ENCODE results near the gene THSD4. TPM values are rescaled to one million over a fixed set of nuclear protein-coding genes. Genes with fewer than 3 reads are reported as not detected.

The THSD4 gene
- total and polyA plus RNA-seq, 2 of the 4 experiments (the other 2 are of a cell fraction) = 25.5 to 31.1 TPM

DNA sequence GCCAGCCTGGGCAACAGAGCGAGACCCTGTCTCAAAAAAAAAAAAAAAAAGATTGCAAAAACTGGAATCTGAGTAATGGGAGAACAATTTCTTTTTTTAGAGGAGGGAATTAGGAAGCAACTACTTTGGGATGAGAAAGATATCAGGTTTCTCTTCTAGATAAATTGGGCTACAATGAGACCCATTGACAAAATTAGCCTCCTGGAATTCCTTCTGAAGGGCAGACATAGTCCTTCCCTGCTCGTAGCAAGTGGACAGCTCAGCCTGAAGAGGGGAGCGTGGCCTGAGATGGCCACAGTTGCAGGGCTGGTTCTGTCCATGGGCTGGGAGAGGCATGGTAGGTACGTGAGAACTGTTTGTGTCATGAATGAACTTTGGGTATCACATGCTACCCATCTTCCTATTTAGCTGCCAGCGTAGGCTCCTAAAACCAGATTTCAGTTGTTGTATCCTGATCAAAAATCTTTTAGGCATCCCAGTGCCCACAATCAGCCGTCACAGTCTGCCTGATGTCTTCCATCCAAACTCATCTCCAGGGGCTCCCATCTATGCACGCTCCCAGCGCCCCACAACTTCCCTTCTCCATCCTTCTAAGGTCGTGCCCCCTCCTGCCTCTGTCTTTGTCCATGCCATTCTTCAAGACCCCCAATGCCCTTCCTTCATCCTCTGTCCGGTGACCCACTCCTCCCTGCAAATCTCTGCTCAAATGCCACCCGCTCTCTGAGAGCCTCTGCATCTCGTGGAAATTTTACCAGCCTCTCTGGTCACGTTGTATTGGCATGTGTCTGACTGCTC lies 603.0 kb downstream of the THSD4 start:
- BruUV-seq (replicated peaks) = no TSS peak
- H2AK9ac ChIP-seq (replicated peaks; ENCODE audit: low read depth, low read length, poor library complexity) = no peak overlapping the region
- no peak overlapping the region for H2BK5ac ChIP-seq (ENCODE audit: low read depth, low read length, poor library complexity, severe bottlenecking)
- H3K27me3 ChIP-seq (ENCODE audit: control insufficient read depth, insufficient read depth, low read length) = no peaks in the 10 kb centered on the region
- intact Hi-C loops (cut with micrococcal nuclease) = no loop called here
- no peak for ATAC-seq (ENCODE audit: low read depth)
- no peak overlapping the region for H3K27ac ChIP-seq (ENCODE audit: insufficient read depth, low read length)
- peaks cover 3 to 4% of the 10 kb centered on the region in 2 experiments; a peak in 1 of 4 replicates for H3K79me1 ChIP-seq (ENCODE audit: low read depth in 1 of 2, low read length in 2 of 2)
- CTCF ChIA-PET = interaction anchor here (0.7 to 1.5 kb wide), 2 partner anchors 34 to 344 kb away, joined by 3 to 4 read pairs; no protein-coding TSS in a partner anchor
- dilution Hi-C loops (cut with HindIII; ENCODE audit: low sequenced_read_pairs, unreplicated experiment) = no loop called here
- H3K9me1 ChIP-seq (ENCODE audit: insufficient read depth, low read length) = peaks cover 13% of the 10 kb centered on the region
- 77% methylated on average over 7 of the region's 13 CpGs; no CpG with 5 or more reads in 1 of the 2 experiments for WGBS, 2 experiments (ENCODE audit: extremely low coverage in 2 of 2, insufficient read length in 1 of 2)
- H3K14ac ChIP-seq (replicated peaks; ENCODE audit: low read depth, low read length) = no peak overlapping the region
- H2AK5ac ChIP-seq (ENCODE audit: low read depth, low read length) = no peak overlapping the region
- no peaks in the 10 kb centered on the region for H3K9me3 ChIP-seq (ENCODE audit: control insufficient read depth, insufficient read depth, low read length)
- no peak overlapping the region for H3K4me3 ChIP-seq (ENCODE audit: insufficient read depth, low read depth, low read length)
- no peak overlapping the region for H2BK20ac ChIP-seq (ENCODE audit: low read depth, low read length)
- H4K8ac ChIP-seq (ENCODE audit: low read depth in 2 of 2, low read length in 2 of 2) = no peak overlapping the region
- no peak overlapping the region for H3K9ac ChIP-seq (ENCODE audit: low read depth, low read length)
- 0 out of 2 replicates have a peak, but pooled peaks cover 3% of the 10 kb centered on the region for H4K20me1 ChIP-seq (ENCODE audit: insufficient read depth, low read length)
- no peak overlapping the region for H4K91ac ChIP-seq (ENCODE audit: insufficient read depth, low read depth, low read length)
- in situ Hi-C loops (cut with MboI; ENCODE audit: low sequenced_read_pairs) = no loop called here
- no peak overlapping the region for H3K4me2 ChIP-seq (ENCODE audit: low read depth, low read length)
- no peak overlapping the region for H3K23ac ChIP-seq (ENCODE audit: low read depth, low read length)
- H3K36me3 ChIP-seq (ENCODE audit: control insufficient read depth, insufficient read depth, low read length) = no peaks in the 10 kb centered on the region
- POLR2A ChIA-PET (ENCODE audit: unreplicated experiment) = no interaction called here
- DNase-seq = no peak
- H3K56ac ChIP-seq (ENCODE audit: extremely low read depth, insufficient read depth, low read length) = no peak overlapping the region
- H3K18ac ChIP-seq (ENCODE audit: low read depth, low read length) = no peak overlapping the region
- H4K5ac ChIP-seq (ENCODE audit: low read depth, low read length) = no peak overlapping the region
- H2BK15ac ChIP-seq (ENCODE audit: low read depth, low read length) = no peak overlapping the region
- H2AFZ ChIP-seq (replicated peaks; ENCODE audit: low read length, poor library complexity) = no peak overlapping the region
- no peak overlapping the region for H2BK120ac ChIP-seq (ENCODE audit: low read depth, low read length)
- no peak overlapping the region for H3K4ac ChIP-seq (ENCODE audit: low read depth, low read length)
- peaks cover 13% of the 10 kb centered on the region for H3K4me1 ChIP-seq (ENCODE audit: control insufficient read depth, insufficient read depth, low read length)
- TF ChIP-seq, protein P1, sequence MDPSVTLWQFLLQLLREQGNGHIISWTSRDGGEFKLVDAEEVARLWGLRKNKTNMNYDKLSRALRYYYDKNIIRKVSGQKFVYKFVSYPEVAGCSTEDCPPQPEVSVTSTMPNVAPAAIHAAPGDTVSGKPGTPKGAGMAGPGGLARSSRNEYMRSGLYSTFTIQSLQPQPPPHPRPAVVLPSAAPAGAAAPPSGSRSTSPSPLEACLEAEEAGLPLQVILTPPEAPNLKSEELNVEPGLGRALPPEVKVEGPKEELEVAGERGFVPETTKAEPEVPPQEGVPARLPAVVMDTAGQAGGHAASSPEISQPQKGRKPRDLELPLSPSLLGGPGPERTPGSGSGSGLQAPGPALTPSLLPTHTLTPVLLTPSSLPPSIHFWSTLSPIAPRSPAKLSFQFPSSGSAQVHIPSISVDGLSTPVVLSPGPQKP (IDR thresholded peaks at IDR 0.05; ENCODE audit: borderline replicate concordance, low read depth, low read length) = no peak
- TF ChIP-seq CEBPB (IDR thresholded peaks at IDR 0.05; ENCODE audit: low read depth, low read length) (no peak), MAZ (IDR thresholded peaks at IDR 0.05; ENCODE audit: borderline replicate concordance, low read depth, low read length) (no peak), POLR2A (IDR thresholded peaks at IDR 0.05; ENCODE audit: low read depth, low read length) (no peak), RCOR1 (IDR thresholded peaks at IDR 0.05; ENCODE audit: insufficient replicate concordance, low read length) (no peak), BHLHE40 (IDR thresholded peaks at IDR 0.05; ENCODE audit: low read depth, low read length) (no peak), RAD21 (IDR thresholded peaks at IDR 0.05; ENCODE audit: low read length) (no peak), CHD1 (IDR thresholded peaks at IDR 0.05; ENCODE audit: low read depth, low read length) (no peak), SMC3 (IDR thresholded peaks at IDR 0.05; ENCODE audit: low read depth, low read length) (no peak), FOS (IDR thresholded peaks at IDR 0.05; ENCODE audit: low read depth, low read length) (no peak), MAFK (IDR thresholded peaks at IDR 0.05; ENCODE audit: low read depth, low read length) (no peak), MXI1 (IDR thresholded peaks at IDR 0.05; ENCODE audit: borderline replicate concordance, low read depth, low read length) (no peak), RFX5 (IDR thresholded peaks at IDR 0.05; ENCODE audit: low read depth, low read length) (no peak)
- TF ChIP-seq, protein P2, sequence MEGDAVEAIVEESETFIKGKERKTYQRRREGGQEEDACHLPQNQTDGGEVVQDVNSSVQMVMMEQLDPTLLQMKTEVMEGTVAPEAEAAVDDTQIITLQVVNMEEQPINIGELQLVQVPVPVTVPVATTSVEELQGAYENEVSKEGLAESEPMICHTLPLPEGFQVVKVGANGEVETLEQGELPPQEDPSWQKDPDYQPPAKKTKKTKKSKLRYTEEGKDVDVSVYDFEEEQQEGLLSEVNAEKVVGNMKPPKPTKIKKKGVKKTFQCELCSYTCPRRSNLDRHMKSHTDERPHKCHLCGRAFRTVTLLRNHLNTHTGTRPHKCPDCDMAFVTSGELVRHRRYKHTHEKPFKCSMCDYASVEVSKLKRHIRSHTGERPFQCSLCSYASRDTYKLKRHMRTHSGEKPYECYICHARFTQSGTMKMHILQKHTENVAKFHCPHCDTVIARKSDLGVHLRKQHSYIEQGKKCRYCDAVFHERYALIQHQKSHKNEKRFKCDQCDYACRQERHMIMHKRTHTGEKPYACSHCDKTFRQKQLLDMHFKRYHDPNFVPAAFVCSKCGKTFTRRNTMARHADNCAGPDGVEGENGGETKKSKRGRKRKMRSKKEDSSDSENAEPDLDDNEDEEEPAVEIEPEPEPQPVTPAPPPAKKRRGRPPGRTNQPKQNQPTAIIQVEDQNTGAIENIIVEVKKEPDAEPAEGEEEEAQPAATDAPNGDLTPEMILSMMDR (conservative IDR thresholded peaks at IDR 0.05; ENCODE audit: low read depth, low read length) = no peak
- TF ChIP-seq, protein P3, sequence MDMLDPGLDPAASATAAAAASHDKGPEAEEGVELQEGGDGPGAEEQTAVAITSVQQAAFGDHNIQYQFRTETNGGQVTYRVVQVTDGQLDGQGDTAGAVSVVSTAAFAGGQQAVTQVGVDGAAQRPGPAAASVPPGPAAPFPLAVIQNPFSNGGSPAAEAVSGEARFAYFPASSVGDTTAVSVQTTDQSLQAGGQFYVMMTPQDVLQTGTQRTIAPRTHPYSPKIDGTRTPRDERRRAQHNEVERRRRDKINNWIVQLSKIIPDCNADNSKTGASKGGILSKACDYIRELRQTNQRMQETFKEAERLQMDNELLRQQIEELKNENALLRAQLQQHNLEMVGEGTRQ (IDR thresholded peaks at IDR 0.05; ENCODE audit: low read depth, low read length) = no peak

All from IMR-90 (cell line).